HG03103 (cell line): Measurements from ENCODE around the gene MC1R.
"Not testable (repeated sequence)": the region's sequence is repeated elsewhere in the genome, so short reads cannot be mapped to it uniquely, and the experiment has no call there.

Experiments
- ATAC-seq: cut with Tn5 transposase; IDR thresholded peaks from one replicate; pipeline ENCODE4 v1.9.1; 2021; ENCODE audit warnings: low read depth; ENCODE audit not compliant: unreplicated experiment

Gene MC1R

GRCh38 chr16:89912627-89913026 is 6.0 kb upstream of the MC1R start:
- no peak for ATAC-seq

- ATAC-seq: no peak
Measured at GRCh38 chr16:89913408-89914387, 5.0 kb upstream of the MC1R start.

GRCh38 chr16:89914642-89915285 is 3.9 kb upstream of the MC1R start:
- not testable (repeated sequence) for ATAC-seq

- no peak for ATAC-seq
Measured at GRCh38 chr16:89915303-89916232, 3.1 kb upstream of the MC1R start.

GRCh38 chr16:89917773-89918452 is 749 bp upstream of the MC1R start:
- ATAC-seq: no peak

GRCh38 chr16:89919535-89920406 is 1.1 kb downstream of the MC1R start:
- no peak for ATAC-seq

GRCh38 chr16:89920723-89921122 is 2.1 kb downstream of the MC1R start:
- no peak for ATAC-seq

- no peak for ATAC-seq
Measured at GRCh38 chr16:89921131-89921701, 2.6 kb downstream of the MC1R start.

GRCh38 chr16:89921702-89922476 is 3.2 kb downstream of the MC1R start:
- no peak for ATAC-seq

GRCh38 chr16:89922477-89922883 is 3.8 kb downstream of the MC1R start:
- no peak for ATAC-seq

- ATAC-seq: no peak
Measured at GRCh38 chr16:89922884-89923639, 4.4 kb downstream of the MC1R start, which contains the start of gene TUBB3. Gene TUBB3 (plus strand): TSS chr16:89923342. CDS start chr16:89923402, 60 bp downstream.

- ATAC-seq: no peak
Measured at GRCh38 chr16:89923640-89924296, 5.1 kb downstream of the MC1R start.

- ATAC-seq: no peak
Measured at GRCh38 chr16:89924297-89924924, 5.7 kb downstream of the MC1R start.

GRCh38 chr16:89924925-89925307 is 6.3 kb downstream of the MC1R start:
- ATAC-seq: no peak

- ATAC-seq: no peak
Measured at GRCh38 chr16:89925596-89926079, 7.0 kb downstream of the MC1R start.

GRCh38 chr16:89931305-89931896 is 12.7 kb downstream of the MC1R start:
- no peak for ATAC-seq
